D721Med (cell line): ENCODE measurements around the gene GFER.

Source experiments
- DNase-seq: peaks from one replicate; pipeline ENCODE4 v3.0.0; 2011; ENCODE audit warnings: low spot score; ENCODE audit not compliant: insufficient read length
- FAIRE-seq: peaks from 2 replicates; lab custom pipeline; 2011; peaks lifted over from hg19 to GRCh38; lab: Jason Lieb, UNC
- CTCF ChIP-seq: IDR thresholded peaks from 2 replicates; pipeline ENCODE4 v1.5.1; 2012; ENCODE audit warnings: mild to moderate bottlenecking, control low read depth; ENCODE audit not compliant: insufficient read depth; ENCODE audit errors: missing control alignments

GFER gene

GRCh38 chr16:1990351-1991134 lies 6.5 kb downstream of the GFER start:
- peak; percentile 68 for DNase-seq
- no peak for TF ChIP-seq CTCF
- no peak for FAIRE-seq

- DNase-seq, result no peak
- no peak for FAIRE-seq
- TF ChIP-seq CTCF, result no peak
These were observed 7.2 kb downstream of the GFER start for GRCh38 chr16:1991135-1991551.

- no peak for DNase-seq
- no peak for TF ChIP-seq CTCF
- no peak for FAIRE-seq
These were observed 7.6 kb downstream of the GFER start for GRCh38 chr16:1991588-1991947.

- FAIRE-seq, result no peak
- DNase-seq, result no peak
- no peak for TF ChIP-seq CTCF
These were observed 8.1 kb downstream of the GFER start for GRCh38 chr16:1991948-1992703.

GRCh38 chr16:1992704-1993317 lies 8.8 kb downstream of the GFER start:
- FAIRE-seq, result no peak
- no peak for DNase-seq
- no peak for TF ChIP-seq CTCF

GRCh38 chr16:1993731-1994131 lies 9.7 kb downstream of the GFER start:
- DNase-seq (no peak), FAIRE-seq (no peak)
- no peak for TF ChIP-seq CTCF
